ENCODE results near the gene DENND5A. TPM values are rescaled to one million over a fixed set of nuclear protein-coding genes. Genes with fewer than 3 reads are reported as not detected.
A peak's percentile ranks its signal among the peaks of the same experiment; 100 is the strongest.

Gene DENND5A
- 10 to 100 TPM; 78.5 to 81.1 TPM for total RNA-seq

GRCh38 chr11:9265211-9266131 lies at the start of gene DENND5A:
TSS of gene DENND5A (minus strand) at chr11:9265350. CDS start at chr11:9265069, 281 bp downstream.
- Mint-ChIP-seq H3K27me3 (ENCODE audit: low read depth) (peaks cover 19% of the 10 kb centered on the region), H3K4me1 (ENCODE audit: low read depth) (peaks cover 42% of the 10 kb centered on the region), H3K9me3 (ENCODE audit: insufficient read depth) (no peaks in the 10 kb centered on the region), H3K27ac (peak within 1 kb of the TSS; percentile 92), H3K36me3 (ENCODE audit: low read depth) (peaks cover 17% of the 10 kb centered on the region), H3K4me3 (peak within 1 kb of the TSS; percentile 94)
- CTCF ChIA-PET = interaction anchor here (0.7 to 2.5 kb wide), 6 partner anchors 12 to 484 kb away, joined by 3 to 6 read pairs (median 3); partner anchors contain the start of gene IPO7
- DNase-seq = peak; percentile 75
- POLR2A ChIA-PET = interaction anchor here (0.9 to 3.1 kb wide), 4 partner anchors 48 to 195 kb away, joined by 3 to 16 read pairs (median 4); partner anchors contain the start of genes TMEM41B and ZNF143
- ATAC-seq = peak; percentile 66

- DNase-seq (peak; percentile 100), ATAC-seq (peak; percentile 97)
- Mint-ChIP-seq H3K9me3 (ENCODE audit: insufficient read depth) (no peaks in the 10 kb centered on the region), H3K36me3 (ENCODE audit: low read depth) (peaks cover 28% of the 10 kb centered on the region), H3K4me3 (peak within 1 kb of the TSS; percentile 97), H3K27ac (peak within 1 kb of the TSS; percentile 95), H3K4me1 (ENCODE audit: low read depth) (peaks cover 29% of the 10 kb centered on the region), H3K27me3 (ENCODE audit: low read depth) (peaks cover 19% of the 10 kb centered on the region)
- POLR2A ChIA-PET = interaction anchor here (0.6 to 1.9 kb wide), 11 partner anchors 13 to 146 kb away, joined by 3 to 14 read pairs (median 5); partner anchors contain the start of genes DENND5A, IPO7 and ZNF143
- CTCF ChIA-PET = interaction anchor here (0.8 to 1.5 kb wide), 10 partner anchors 15 to 400 kb away, joined by 3 to 6 read pairs (median 3); no protein-coding TSS in a partner anchor
These were observed 49.3 kb upstream of the DENND5A start, which contains the start of gene TMEM41B for GRCh38 chr11:9314291-9315077. TSS of gene TMEM41B (minus strand) at chr11:9314593. CDS start at chr11:9314441, 152 bp downstream.

GRCh38 chr11:9313648-9314290 lies 48.6 kb upstream of the DENND5A start:
- H3K4me3 Mint-ChIP-seq = peak overlapping the region; percentile 97
- POLR2A ChIA-PET = interaction anchor here (0.7 to 1.9 kb wide), 8 partner anchors 12 to 146 kb away, joined by 3 to 16 read pairs (median 6); partner anchors contain the start of genes DENND5A, IPO7 and ZNF143
- peaks cover 32% of the 10 kb centered on the region for H3K36me3 Mint-ChIP-seq (ENCODE audit: low read depth)
- DNase-seq = peak; percentile 46
- peak; percentile 24 for ATAC-seq
- peak overlapping the region; percentile 95 for H3K27ac Mint-ChIP-seq
- H3K9me3 Mint-ChIP-seq (ENCODE audit: insufficient read depth) = no peaks in the 10 kb centered on the region
- H3K27me3 Mint-ChIP-seq (ENCODE audit: low read depth) = peaks cover 14% of the 10 kb centered on the region
- H3K4me1 Mint-ChIP-seq (ENCODE audit: low read depth) = peaks cover 29% of the 10 kb centered on the region
- CTCF ChIA-PET = interaction anchor here (0.6 to 1.8 kb wide), 13 partner anchors 12 to 399 kb away, joined by 3 to 9 read pairs (median 3); partner anchors contain the start of gene ZNF143

- Mint-ChIP-seq H3K36me3 (ENCODE audit: low read depth) (peaks cover 37% of the 10 kb centered on the region), H3K9me3 (ENCODE audit: insufficient read depth) (no peaks in the 10 kb centered on the region), H3K4me3 (no peak overlapping the region), H3K27ac (no peak overlapping the region), H3K4me1 (ENCODE audit: low read depth) (peaks cover 33% of the 10 kb centered on the region), H3K27me3 (ENCODE audit: low read depth) (no peaks in the 10 kb centered on the region)
- POLR2A ChIA-PET = interaction anchor here (0.6 to 1.1 kb wide), 3 partner anchors 29 to 64 kb away, joined by 3 to 4 read pairs (median 3); no protein-coding TSS in a partner anchor
- no peak for DNase-seq
- no peak for ATAC-seq
- CTCF ChIA-PET = interaction anchor here (1.1 to 1.6 kb wide), 2 partner anchors 30 to 196 kb away, joined by 3 read pairs; no protein-coding TSS in a partner anchor
These were observed 45.4 kb upstream of the DENND5A start for GRCh38 chr11:9310485-9311090.

GRCh38 chr11:9304178-9304577 lies 39.0 kb upstream of the DENND5A start:
- H3K27me3 Mint-ChIP-seq (ENCODE audit: low read depth) = no peaks in the 10 kb centered on the region
- no peaks in the 10 kb centered on the region for H3K9me3 Mint-ChIP-seq (ENCODE audit: insufficient read depth)
- CTCF ChIA-PET = no interaction called here
- POLR2A ChIA-PET = no interaction called here
- no peak for DNase-seq
- H3K36me3 Mint-ChIP-seq (ENCODE audit: low read depth) = peaks cover 6% of the 10 kb centered on the region
- no peak for ATAC-seq
- no peak overlapping the region for H3K4me3 Mint-ChIP-seq
- H3K4me1 Mint-ChIP-seq (ENCODE audit: low read depth) = peaks cover 6% of the 10 kb centered on the region
- no peak overlapping the region for H3K27ac Mint-ChIP-seq

- H3K27me3 Mint-ChIP-seq (ENCODE audit: low read depth) = no peaks in the 10 kb centered on the region
These were observed 37.3 kb upstream of the DENND5A start for GRCh38 chr11:9302448-9302847.

GRCh38 chr11:9301720-9302119 lies 36.6 kb upstream of the DENND5A start:
- Mint-ChIP-seq H3K27me3 (ENCODE audit: low read depth) (no peaks in the 10 kb centered on the region), H3K4me1 (ENCODE audit: low read depth) (peaks cover 2% of the 10 kb centered on the region), H3K9me3 (ENCODE audit: insufficient read depth) (no peaks in the 10 kb centered on the region), H3K27ac (no peak overlapping the region), H3K36me3 (ENCODE audit: low read depth) (peaks cover 3% of the 10 kb centered on the region), H3K4me3 (no peak overlapping the region)
- ChIA-PET POLR2A (interaction anchor here (0.6 to 0.9 kb wide), 4 partner anchors 12 to 159 kb away, joined by 3 to 5 read pairs (median 3); partner anchors contain the start of gene ZNF143), CTCF (interaction anchor here (0.6 to 1.3 kb wide), 3 partner anchors 11 to 101 kb away, joined by 3 to 6 read pairs (median 3); no protein-coding TSS in a partner anchor)
- ATAC-seq (no peak), DNase-seq (no peak)

More at GRCh38 chr11:9302448-9302847, 37.3 kb upstream of the DENND5A start:
- DNase-seq (no peak), ATAC-seq (no peak)
- no peaks in the 10 kb centered on the region for H3K9me3 Mint-ChIP-seq (ENCODE audit: insufficient read depth)
- no peak overlapping the region for H3K27ac Mint-ChIP-seq
- ChIA-PET POLR2A (interaction anchor here (0.8 kb wide), 1 partner anchor 158 kb away, joined by 5 read pairs; the partner anchor contains the start of gene ZNF143), CTCF (interaction anchor here (1.0 to 1.3 kb wide), 2 partner anchors 11 to 21 kb away, joined by 3 to 6 read pairs; no protein-coding TSS in a partner anchor)
- H3K4me1 Mint-ChIP-seq (ENCODE audit: low read depth) = peaks cover 2% of the 10 kb centered on the region
- H3K4me3 Mint-ChIP-seq = no peak overlapping the region
- H3K36me3 Mint-ChIP-seq (ENCODE audit: low read depth) = peaks cover 3% of the 10 kb centered on the region

GRCh38 chr11:9293646-9294045 lies 28.5 kb upstream of the DENND5A start:
- Mint-ChIP-seq H3K4me3 (no peak overlapping the region), H3K27me3 (ENCODE audit: low read depth) (no peaks in the 10 kb centered on the region), H3K36me3 (ENCODE audit: low read depth) (peaks cover 18% of the 10 kb centered on the region), H3K4me1 (ENCODE audit: low read depth) (no peaks in the 10 kb centered on the region), H3K9me3 (ENCODE audit: insufficient read depth) (no peaks in the 10 kb centered on the region), H3K27ac (no peak overlapping the region)
- POLR2A ChIA-PET = interaction anchor here (1.4 kb wide), 1 partner anchor 13 kb away, joined by 4 read pairs; no protein-coding TSS in a partner anchor
- no peak for ATAC-seq
- CTCF ChIA-PET = interaction anchor here (0.7 kb wide), 1 partner anchor 213 kb away, joined by 3 read pairs; no protein-coding TSS in a partner anchor
- DNase-seq = no peak

- Mint-ChIP-seq H3K36me3 (ENCODE audit: low read depth) (peaks cover 26% of the 10 kb centered on the region), H3K27ac (no peak overlapping the region), H3K4me1 (ENCODE audit: low read depth) (peaks cover 6% of the 10 kb centered on the region), H3K27me3 (ENCODE audit: low read depth) (no peaks in the 10 kb centered on the region), H3K4me3 (no peak overlapping the region), H3K9me3 (ENCODE audit: insufficient read depth) (no peaks in the 10 kb centered on the region)
- DNase-seq (no peak), ATAC-seq (no peak)
- ChIA-PET POLR2A (no interaction called here), CTCF (interaction anchor here (1.4 to 2.7 kb wide), 2 partner anchors 25 to 220 kb away, joined by 4 to 7 read pairs; no protein-coding TSS in a partner anchor)
These were observed 20.9 kb upstream of the DENND5A start for GRCh38 chr11:9285850-9286587.
